Effector memory CD8-positive, alpha-beta T cell (primary cell): Measurements from ENCODE around the gene TCFL5.

Source experiments
- ATAC-seq: fragments of 150-1000 bp; cut with Tn5 transposase; replicated peaks from 2 replicates; pipeline ENCODE4 v1.10.0; 2021; ENCODE audit warnings: mild to moderate bottlenecking, moderate library complexity
- DNase-seq, 3 experiments: peaks; one replicate each; pipeline ENCODE4 v3.0.0; 2021
- H3K27ac Mint-ChIP-seq, 2 donors: one replicate each; pipeline ENCODE4 v1.8.0; 2022; ENCODE audit warnings: mild to moderate bottlenecking in 2 of 2, mixed read lengths in 2 of 2, moderate library complexity in 2 of 2
- H3K27me3 Mint-ChIP-seq, 2 donors: one replicate each; pipeline ENCODE4 v1.8.0; 2022; ENCODE audit warnings: mixed read lengths in 2 of 2
- H3K36me3 Mint-ChIP-seq: one replicate; pipeline ENCODE4 v1.8.0; 2022; ENCODE audit warnings: mild to moderate bottlenecking, moderate library complexity, mixed read lengths; ENCODE audit not compliant: insufficient read depth
- H3K4me1 Mint-ChIP-seq, 2 donors: one replicate each; pipeline ENCODE4 v1.8.0; 2022; ENCODE audit warnings: low read depth in 2 of 2, mixed read lengths in 2 of 2
- H3K4me3 Mint-ChIP-seq, 2 donors: one replicate each; pipeline ENCODE4 v1.8.0; 2022; ENCODE audit warnings: mild to moderate bottlenecking in 2 of 2, mixed read lengths in 2 of 2, moderate library complexity in 2 of 2
- H3K9me3 Mint-ChIP-seq, 2 donors: one replicate each; pipeline ENCODE4 v1.8.0; 2022; ENCODE audit warnings: mixed read lengths in 2 of 2

Gene TCFL5

DNA sequence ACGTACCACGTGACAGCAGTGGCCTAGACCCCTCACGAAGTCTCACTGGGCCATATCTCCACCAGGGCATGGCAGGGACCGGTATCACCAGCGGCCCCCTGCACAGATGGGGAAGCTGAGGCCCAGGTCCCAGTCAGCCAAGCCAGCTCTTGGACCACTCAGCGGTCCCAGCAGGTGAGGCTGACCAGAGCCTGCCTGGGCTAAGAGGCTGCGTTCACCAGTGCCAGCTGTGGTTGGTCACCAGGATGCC is 67.9 kb downstream of the TCFL5 start:
- H3K27ac Mint-ChIP-seq: peak overlapping the region; percentile 96 to 97
- no peaks in the 10 kb centered on the region for H3K9me3 Mint-ChIP-seq
- ATAC-seq (no peak), DNase-seq (no peak)
- peaks cover 28 to 38% of the 10 kb centered on the region in 2 donors for H3K4me1 Mint-ChIP-seq
- H3K4me3 Mint-ChIP-seq: peak overlapping the region; percentile 89 to 90
- peaks cover 36% of the 10 kb centered on the region for H3K36me3 Mint-ChIP-seq
- H3K27me3 Mint-ChIP-seq: no peaks in the 10 kb centered on the region

DNA sequence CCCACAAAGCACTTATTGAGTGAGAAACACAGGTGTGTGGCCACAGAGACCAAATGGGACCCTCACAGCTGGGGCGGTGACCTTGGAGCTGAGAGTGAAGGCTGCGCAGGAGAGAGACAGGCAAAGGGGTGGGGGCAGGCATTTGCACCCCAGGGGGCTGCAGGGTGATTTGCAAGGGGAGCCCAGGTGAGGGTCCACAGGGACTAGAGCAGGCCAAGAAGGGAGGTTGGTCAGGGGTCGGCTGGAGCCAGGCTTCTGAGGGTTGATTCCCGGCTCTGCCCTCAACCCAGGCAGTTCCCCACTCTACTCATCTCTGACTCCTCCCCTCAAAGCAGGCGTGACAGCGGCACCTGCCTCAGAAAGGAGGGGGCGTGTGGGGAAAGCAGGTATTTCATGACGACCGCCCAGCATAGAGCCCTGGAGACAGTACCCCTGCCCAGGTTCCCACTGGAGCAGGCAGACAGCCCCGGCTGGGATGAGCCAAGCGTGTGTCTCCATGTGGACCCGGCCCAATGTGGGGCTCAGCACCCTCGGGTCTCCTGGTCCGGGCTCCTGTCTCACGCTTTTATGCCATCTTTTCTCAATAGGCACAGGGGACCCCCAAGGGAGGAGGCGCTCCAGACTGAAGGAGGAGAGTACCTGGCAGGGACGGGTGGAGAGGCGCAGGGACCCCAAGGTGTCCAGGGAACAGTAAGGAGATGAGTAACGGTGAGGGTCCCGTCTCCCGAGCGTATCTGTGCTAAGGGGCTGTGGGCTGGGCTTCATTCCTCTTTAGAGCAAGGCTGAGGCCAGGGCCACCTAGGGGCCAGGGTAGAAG is 68.5 kb downstream of the TCFL5 start:
- H3K27me3 Mint-ChIP-seq: no peaks in the 10 kb centered on the region
- ATAC-seq (no peak), DNase-seq (no peak)
- H3K4me1 Mint-ChIP-seq: peaks cover 23 to 34% of the 10 kb centered on the region in 2 donors
- peaks cover 36% of the 10 kb centered on the region for H3K36me3 Mint-ChIP-seq
- peak overlapping the region; percentile 89 to 90 for H3K4me3 Mint-ChIP-seq
- H3K27ac Mint-ChIP-seq: peak overlapping the region; percentile 96 to 97
- H3K9me3 Mint-ChIP-seq: no peaks in the 10 kb centered on the region

GRCh38 chr20:62792182-62792939 is 69.3 kb downstream of the TCFL5 start:
- ATAC-seq (no peak), DNase-seq (no peak)
- H3K9me3 Mint-ChIP-seq: no peaks in the 10 kb centered on the region
- H3K27ac Mint-ChIP-seq: peak overlapping the region; percentile 96 to 97
- H3K27me3 Mint-ChIP-seq: no peaks in the 10 kb centered on the region
- H3K36me3 Mint-ChIP-seq: peaks cover 36% of the 10 kb centered on the region
- H3K4me3 Mint-ChIP-seq: peak overlapping the region; percentile 89 to 90
- peaks cover 15 to 28% of the 10 kb centered on the region in 2 donors for H3K4me1 Mint-ChIP-seq

DNA sequence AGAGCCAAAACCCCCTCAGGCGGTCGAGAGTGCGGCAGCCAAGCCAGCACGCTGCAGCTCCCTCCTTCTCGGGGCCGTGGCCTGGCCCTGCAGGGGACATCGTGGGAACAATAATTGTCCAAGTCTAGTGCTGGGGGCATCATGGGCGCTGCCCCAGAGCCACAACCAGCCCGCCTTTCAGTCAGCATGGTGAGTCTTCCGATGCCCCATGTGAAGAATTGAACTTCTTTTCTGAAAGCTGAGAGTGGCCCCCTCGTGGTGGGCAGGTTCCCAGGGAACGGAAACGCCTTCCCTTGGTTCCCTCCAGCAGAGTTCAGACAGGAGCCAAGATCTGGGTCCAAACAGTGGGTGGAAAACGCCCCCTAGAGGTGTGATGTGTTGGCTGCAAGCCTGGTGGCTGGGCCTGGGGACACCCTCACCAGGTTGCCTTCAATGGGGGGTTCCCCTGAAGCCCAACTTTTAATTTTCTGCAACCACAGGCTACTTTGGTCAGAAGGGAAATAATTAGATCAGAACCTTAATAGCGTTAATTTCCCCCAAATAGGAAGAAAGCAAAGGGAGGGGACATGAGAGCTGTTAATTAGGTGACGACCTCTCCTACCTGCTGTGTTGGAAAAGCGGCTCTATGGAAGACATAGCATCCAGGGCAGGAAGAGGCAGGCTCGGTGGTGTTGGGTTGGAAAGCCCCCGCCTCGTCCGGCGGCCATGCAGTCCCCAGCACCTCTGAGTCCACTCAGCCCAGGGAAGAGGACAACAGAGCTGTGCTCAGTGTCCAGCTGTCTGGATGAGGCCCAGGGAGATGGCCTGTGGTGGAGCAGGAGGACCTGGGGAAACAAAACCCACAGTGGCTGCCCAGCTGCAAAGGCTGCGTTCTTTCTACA is 70.1 kb downstream of the TCFL5 start:
- peak overlapping the region in 1 of 2 donors; percentile 55 for H3K4me3 Mint-ChIP-seq

More for the DNA sequence above, 70.1 kb downstream of the TCFL5 start:
- peaks cover 31% of the 10 kb centered on the region for H3K36me3 Mint-ChIP-seq
- H3K27ac Mint-ChIP-seq: peak overlapping the region; percentile 20 to 87
- no peaks in the 10 kb centered on the region for H3K27me3 Mint-ChIP-seq
- peaks cover 10 to 24% of the 10 kb centered on the region in 2 donors for H3K4me1 Mint-ChIP-seq
- no peaks in the 10 kb centered on the region for H3K9me3 Mint-ChIP-seq
- DNase-seq: peak; percentile 50 to 62 (median 57)
- ATAC-seq: no peak
